ENCODE measurements around the gene LBHD1.
"Not testable (repeated sequence)": the region's sequence is repeated elsewhere in the genome, so short reads cannot be mapped to it uniquely, and the experiment has no call there.

Gene LBHD1

GRCh38 chr11:62706850-62707247 is 34.8 kb upstream of the LBHD1 start:
- TF ChIP-seq CTCF (IDR thresholded peaks at IDR 0.05; ENCODE audit: insufficient read depth, missing control alignments), result no peak
- FAIRE-seq (no peak), DNase-seq (ENCODE audit: insufficient read length, low spot score) (no peak)

GRCh38 chr11:62705880-62706849 is 34.1 kb upstream of the LBHD1 start:
- TF ChIP-seq CTCF (IDR thresholded peaks at IDR 0.05; ENCODE audit: insufficient read depth, missing control alignments), result no peak
- FAIRE-seq, result no peak

GRCh38 chr11:62705413-62705812 is 33.3 kb upstream of the LBHD1 start:
- DNase-seq (ENCODE audit: insufficient read length, low spot score), result no peak
- no peak for TF ChIP-seq CTCF (IDR thresholded peaks at IDR 0.05; ENCODE audit: insufficient read depth, missing control alignments)
- FAIRE-seq, result no peak

More at GRCh38 chr11:62705880-62706849, 34.1 kb upstream of the LBHD1 start:
- peak; percentile 84 for DNase-seq (ENCODE audit: insufficient read length, low spot score)

DNA sequence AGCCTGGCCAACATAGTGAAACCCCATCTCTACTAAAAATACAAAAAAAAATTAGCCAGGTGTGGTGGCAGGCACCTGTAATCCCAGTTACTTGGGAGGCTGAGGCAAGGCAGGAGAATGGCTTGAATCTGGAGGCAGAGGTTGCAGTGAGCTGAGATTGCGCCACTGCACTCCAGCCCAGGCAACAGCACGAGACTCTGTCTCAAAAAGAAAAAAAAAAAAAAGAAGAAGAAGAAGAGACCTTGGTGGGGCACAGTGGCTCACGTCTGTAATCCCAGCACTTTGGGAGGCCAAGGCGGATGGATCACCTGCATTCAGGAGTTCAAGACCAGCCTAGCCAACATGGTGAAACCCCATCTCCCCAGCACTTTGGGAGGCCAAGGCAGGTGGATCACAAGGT is 31.9 kb upstream of the LBHD1 start:
- not testable (repeated sequence) for FAIRE-seq; DNase-seq (ENCODE audit: insufficient read length, low spot score)

- DNase-seq (ENCODE audit: insufficient read length, low spot score) (no peak), FAIRE-seq (no peak)
- no peak for TF ChIP-seq CTCF (IDR thresholded peaks at IDR 0.05; ENCODE audit: insufficient read depth, missing control alignments)
Measured at GRCh38 chr11:62702246-62702645, 30.2 kb upstream of the LBHD1 start.

GRCh38 chr11:62694455-62695167 is 22.5 kb upstream of the LBHD1 start:
- DNase-seq (ENCODE audit: insufficient read length, low spot score) (peak; percentile 72), FAIRE-seq (no peak)
- TF ChIP-seq CTCF (IDR thresholded peaks at IDR 0.05; ENCODE audit: insufficient read depth, missing control alignments), result peak; percentile 73

- not testable (repeated sequence) for DNase-seq (ENCODE audit: insufficient read length, low spot score); FAIRE-seq
Measured at GRCh38 chr11:62693624-62694023, 21.6 kb upstream of the LBHD1 start.

Measured in D721Med (cell line).